ENCODE measurements around the gene LRRN2.
"Not testable (repeated sequence)": the region's sequence is repeated elsewhere in the genome, so short reads cannot be mapped to it uniquely, and the experiment has no call there.

The LRRN2 gene

GRCh38 chr1:204575221-204576190 is 110.0 kb downstream of the LRRN2 start:
- no peak for DNase-seq (ENCODE audit: low read depth in 2 of 2)

GRCh38 chr1:204574865-204575163 is 110.7 kb downstream of the LRRN2 start:
- no peak for DNase-seq (ENCODE audit: low read depth in 2 of 2)

- no peak for DNase-seq (ENCODE audit: low read depth in 2 of 2)
These were observed 111.3 kb downstream of the LRRN2 start for GRCh38 chr1:204574016-204574864.

- DNase-seq (ENCODE audit: low read depth in 2 of 2), result no peak
These were observed 112.3 kb downstream of the LRRN2 start for GRCh38 chr1:204572923-204573922.

GRCh38 chr1:204571631-204572030 is 113.9 kb downstream of the LRRN2 start:
- DNase-seq (ENCODE audit: low read depth in 2 of 2), result no peak

- no peak for DNase-seq (ENCODE audit: low read depth in 2 of 2)
These were observed 114.4 kb downstream of the LRRN2 start for GRCh38 chr1:204571128-204571527.

- not testable (repeated sequence) for DNase-seq (ENCODE audit: low read depth in 2 of 2)
These were observed 115.5 kb downstream of the LRRN2 start for GRCh38 chr1:204570021-204570420.

- no peak for DNase-seq (ENCODE audit: low read depth in 2 of 2)
These were observed 116.1 kb downstream of the LRRN2 start for GRCh38 chr1:204569478-204569877.

GRCh38 chr1:204568576-204569315 is 116.8 kb downstream of the LRRN2 start:
- no peak for DNase-seq (ENCODE audit: low read depth in 2 of 2)

Data from stimulated activated CD8-positive, alpha-beta memory T cell treated with anti-CD3 and anti-CD28 coated beads, Interleukin-7, amount 100 ng/mL, for 4 hours (primary cell).